GM12878 (cell line): Measurements from ENCODE around the gene OLFML2B. TPM values are rescaled to one million over a fixed set of nuclear protein-coding genes. Genes with fewer than 3 reads are reported as not detected.

Source experiments
- ATAC-seq: fragments of 200-7000 bp; cut with Tn5 transposase; 3 replicates; pipeline ENCODE4 v1.9.1; 2020; ENCODE audit warnings: mild to moderate bottlenecking, moderate library complexity
- BruUV-seq: library from RNA; stranded (reverse); fragments of 400-500 nt; replicated peaks from 2 replicates; lab custom pipeline; 2021; lab: Mats Ljungman, UMichigan
- CTCF ChIA-PET: fragments of 300-600 bp; sonication (Branson Sonifier 250); formaldehyde crosslinking; extraction: SDS; loops from one replicate; lab custom pipeline; 2021; ENCODE audit warnings: inconsistent platforms; lab: Yijun Ruan, JAX
- POLR2A ChIA-PET: fragments of 350-600 bp; formaldehyde crosslinking; extraction: SDS; loops from one replicate; lab custom pipeline; 2021; ENCODE audit warnings: inconsistent platforms; lab: Charles Lee
- RAD21 ChIA-PET: fragments of 300-600 bp; sonication (Branson Sonifier 250); formaldehyde crosslinking; loops from one replicate; lab custom pipeline; 2023; ENCODE audit warnings: antibody characterized with exemption; ENCODE audit not compliant: unreplicated experiment; lab: Charles Lee
- SMC1A ChIA-PET: fragments of 300-600 bp; sonication (Branson Sonifier 250); formaldehyde crosslinking; loops from one replicate; lab custom pipeline; 2023; ENCODE audit not compliant: unreplicated experiment, uncharacterized antibody; lab: Charles Lee
- DNase-seq: peaks from one replicate; pipeline ENCODE4 v3.0.0-alpha.2; 2011; ENCODE audit warnings: low read depth, low spot score
- FAIRE-seq: peaks from 3 replicates; lab custom pipeline; 2011; peaks lifted over from hg19 to GRCh38; lab: Jason Lieb, UNC
- H2AFZ ChIP-seq: 2 replicates; pipeline ENCODE4 v1.6.0; 2011; ENCODE audit warnings: low read depth, low read length, control low read depth; ENCODE audit not compliant: control insufficient read depth
- H3K27ac ChIP-seq: 2 replicates; pipeline ENCODE4 v1.5.1; 2011; ENCODE audit warnings: control low read depth; ENCODE audit not compliant: control insufficient read depth, insufficient read depth
- H3K27me3 ChIP-seq, 2 experiments: replicated peaks in 1 of 2; 2 replicates each; pipeline versions ENCODE4 v1.6.0 to v1.6.1; 2011; ENCODE audit warnings: low read length in 1 of 2; ENCODE audit not compliant: control insufficient read depth in 2 of 2, insufficient read depth in 2 of 2
- H3K36me3 ChIP-seq, 2 experiments: 2 replicates each; pipeline ENCODE4 v1.5.1; 2011; ENCODE audit warnings: low read length in 1 of 2; ENCODE audit not compliant: control insufficient read depth in 2 of 2, insufficient read depth in 2 of 2
- H3K4me1 ChIP-seq: 2 replicates; pipeline ENCODE4 v1.6.1; 2011; ENCODE audit warnings: mild to moderate bottlenecking, low read length, moderate library complexity, mixed read lengths; ENCODE audit not compliant: control insufficient read depth, insufficient read depth
- H3K4me2 ChIP-seq: 2 replicates; pipeline ENCODE4 v1.6.0; 2011; ENCODE audit warnings: control low read depth; ENCODE audit not compliant: control insufficient read depth, insufficient read depth
- H3K4me3 ChIP-seq: fragments of 200-600 bp; sonication (generic); 2 replicates; pipeline ENCODE4 v1.5.1; 2016
- H3K79me2 ChIP-seq: 2 replicates; pipeline ENCODE4 v1.6.0; 2011; ENCODE audit warnings: low read length; ENCODE audit not compliant: control insufficient read depth, insufficient read depth
- H3K9ac ChIP-seq: 2 replicates; pipeline ENCODE4 v1.8.0; 2011; ENCODE audit warnings: low read length, control low read depth, mixed read lengths; ENCODE audit not compliant: control insufficient read depth, insufficient read depth
- H3K9me3 ChIP-seq: replicated peaks from 3 replicates; pipeline ENCODE4 v1.5.1; 2011; ENCODE audit warnings: mild to moderate bottlenecking, low read length; ENCODE audit not compliant: control insufficient read depth, insufficient read depth
- H4K20me1 ChIP-seq: 2 replicates; pipeline ENCODE4 v1.6.0; 2011; ENCODE audit not compliant: control insufficient read depth, insufficient read depth
- CBX3 ChIP-seq: fragments of 200-600 bp; sonication (generic); IDR thresholded peaks from 2 replicates; pipeline ENCODE4 v1.6.1; 2016; ENCODE audit warnings: low read depth, borderline replicate concordance
- FOXK2 ChIP-seq: fragments of 450-650 bp; IDR thresholded peaks from 2 replicates; pipeline ENCODE4 v1.6.1; 2017; ENCODE audit warnings: mild to moderate bottlenecking, moderate library complexity
- PAX8 ChIP-seq: fragments of 450-650 bp; IDR thresholded peaks from 2 replicates; pipeline ENCODE4 v1.6.1; 2017; ENCODE audit warnings: mild to moderate bottlenecking, moderate library complexity
- RBBP5 ChIP-seq: fragments of 200-600 bp; sonication (generic); conservative IDR thresholded peaks from 2 replicates; pipeline ENCODE4 v1.6.1; 2016
- SPI1 ChIP-seq: IDR thresholded peaks from 2 replicates; pipeline ENCODE4 v1.6.1; 2011; ENCODE audit warnings: low read depth, mild to moderate bottlenecking, low read length, moderate library complexity, borderline replicate concordance; ENCODE audit not compliant: insufficient read depth
- TARDBP ChIP-seq: IDR thresholded peaks from 2 replicates; pipeline ENCODE4 v1.6.1; 2016; ENCODE audit warnings: borderline replicate concordance
- TBL1XR1 ChIP-seq: IDR thresholded peaks from 2 replicates; pipeline ENCODE4 v1.6.1; 2012; ENCODE audit warnings: low read depth, low read length, improper control_type of control experiment
- ZSCAN29 ChIP-seq: fragments of 450-650 bp; IDR thresholded peaks from 2 replicates; pipeline ENCODE4 v1.6.1; 2017; ENCODE audit warnings: mild to moderate bottlenecking, moderate library complexity
- WGBS: methylation state at CpG from one replicate; pipeline ENCODE4 v1.1.6; 2016; ENCODE audit warnings: low lambda C conversion rate; ENCODE audit not compliant: insufficient replicate concordance, insufficient coverage; ENCODE audit errors: missing lambda C conversion rate; 5-methylcytosine and 5-hydroxymethylcytosine counted together
- in situ Hi-C: fragments of 300-500 bp; cut with MboI; formaldehyde crosslinking; loops from 9 replicates; pipeline ENCODE4 v1.14.3; 2018; ENCODE audit warnings: mixed read lengths
- intact Hi-C: fragments of 100-400 bp; cut with micrococcal nuclease; formaldehyde crosslinking; loops from one replicate; pipeline ENCODE4 v1.14.2; 2022; ENCODE audit not compliant: unreplicated experiment
- polyA plus RNA-seq, 11 experiments: library from polyadenylated mRNA; depleted of rRNA in 4 of 11; unstranded in 6 of 11; stranded (reverse) in 5 of 11; fragments of >200 nt; fragmentation: Nextera tagmentation in 4 of 11; fragmentation: Illumina TruSeq in 1 of 11; extraction: Ambion mirVana in 4 of 11; extraction: Trizol in 1 of 11; gene quantifications; 1 replicate in 1 of 11; 2 replicates in 10 of 11; pipeline versions ENCODE4 v1.2.1 to v1.2.3, GENCODE V29; 2011 to 2016; ENCODE audit warnings: inconsistent platforms in 2 of 11, missing spikeins in 2 of 11, low read depth in 1 of 11
- total RNA-seq, 4 experiments: library from RNA; depleted of rRNA in 3 of 4; stranded (reverse); fragments of >200 nt in 3 of 4; fragmentation: Illumina TruSeq in 1 of 4; extraction: Trizol in 1 of 4; gene quantifications; 2 replicates each; pipeline versions ENCODE4 v1.2.1 to v1.2.3, GENCODE V29; 2013 to 2021
- TF ChIP-seq, protein P1 (sequence below): IDR thresholded peaks from 2 replicates; pipeline ENCODE4 v1.6.1; 2012; ENCODE audit warnings: low read length, inconsistent platforms

OLFML2B gene
- total and polyA plus RNA-seq, 10 of the 15 experiments (the other 5 are each of a cell fraction or from before 2014, with no cell fraction given), result not detected

DNA sequence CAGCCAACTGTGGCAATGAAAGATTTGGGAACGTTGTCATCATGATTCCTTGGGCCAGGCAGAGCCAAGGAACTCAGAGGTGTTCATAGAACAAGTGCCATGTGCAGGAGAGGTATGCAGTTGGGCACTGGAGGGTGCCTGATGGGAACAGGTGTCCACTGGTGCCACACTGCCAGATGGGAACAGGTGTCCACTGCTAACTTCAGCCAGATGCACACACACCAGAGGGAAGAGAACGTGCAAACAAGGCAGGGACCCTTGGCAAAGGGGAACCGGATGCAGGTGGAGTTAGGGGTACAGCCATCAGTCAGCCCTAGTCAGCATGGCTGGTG lies 13.5 kb downstream of the OLFML2B start:
- no TSS peak for BruUV-seq
- Histone ChIP-seq H3K4me3 (no peak overlapping the region), H3K27me3 (peaks cover 0 to 2% of the 10 kb centered on the region in 2 experiments; a peak in 2 of 4 replicates), H3K27ac (no peak overlapping the region), H2AFZ (no peak overlapping the region), H3K4me2 (no peak overlapping the region), H4K20me1 (no peaks in the 10 kb centered on the region), H3K9ac (no peak overlapping the region), H3K36me3 (no peaks in the 10 kb centered on the region), H3K79me2 (no peaks in the 10 kb centered on the region), H3K9me3 (peaks cover 4% of the 10 kb centered on the region; the same call in 2 of the 3 replicates), H3K4me1 (no peaks in the 10 kb centered on the region)
- WGBS, result 17% methylated on average over 3 of the region's 3 CpGs
- ChIA-PET CTCF (no interaction called here), POLR2A (no interaction called here), SMC1A (no interaction called here), RAD21 (no interaction called here)
- TF ChIP-seq FOXK2 (no peak), RBBP5 (no peak), PAX8 (no peak), SPI1 (no peak), CBX3 (no peak), ZSCAN29 (no peak), TBL1XR1 (no peak), TARDBP (no peak)
- TF ChIP-seq, protein P1, sequence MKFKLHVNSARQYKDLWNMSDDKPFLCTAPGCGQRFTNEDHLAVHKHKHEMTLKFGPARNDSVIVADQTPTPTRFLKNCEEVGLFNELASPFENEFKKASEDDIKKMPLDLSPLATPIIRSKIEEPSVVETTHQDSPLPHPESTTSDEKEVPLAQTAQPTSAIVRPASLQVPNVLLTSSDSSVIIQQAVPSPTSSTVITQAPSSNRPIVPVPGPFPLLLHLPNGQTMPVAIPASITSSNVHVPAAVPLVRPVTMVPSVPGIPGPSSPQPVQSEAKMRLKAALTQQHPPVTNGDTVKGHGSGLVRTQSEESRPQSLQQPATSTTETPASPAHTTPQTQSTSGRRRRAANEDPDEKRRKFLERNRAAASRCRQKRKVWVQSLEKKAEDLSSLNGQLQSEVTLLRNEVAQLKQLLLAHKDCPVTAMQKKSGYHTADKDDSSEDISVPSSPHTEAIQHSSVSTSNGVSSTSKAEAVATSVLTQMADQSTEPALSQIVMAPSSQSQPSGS, result no peak
- DNase-seq (no peak), ATAC-seq (no peak), FAIRE-seq (no peak)
- in situ Hi-C loops, result no loop called here
- intact Hi-C loops, result no loop called here
